ENCODE results near the gene PLD6. TPM values are rescaled to one million over a fixed set of nuclear protein-coding genes. Genes with fewer than 3 reads are reported as not detected.
"Not testable (repeated sequence)": the region's sequence is repeated elsewhere in the genome, so short reads cannot be mapped to it uniquely, and the experiment has no call there.

Gene PLD6, protein sequence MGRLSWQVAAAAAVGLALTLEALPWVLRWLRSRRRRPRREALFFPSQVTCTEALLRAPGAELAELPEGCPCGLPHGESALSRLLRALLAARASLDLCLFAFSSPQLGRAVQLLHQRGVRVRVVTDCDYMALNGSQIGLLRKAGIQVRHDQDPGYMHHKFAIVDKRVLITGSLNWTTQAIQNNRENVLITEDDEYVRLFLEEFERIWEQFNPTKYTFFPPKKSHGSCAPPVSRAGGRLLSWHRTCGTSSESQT
- total RNA-seq, result 10 to 100 TPM; 22.2 to 23.0 TPM

DNA sequence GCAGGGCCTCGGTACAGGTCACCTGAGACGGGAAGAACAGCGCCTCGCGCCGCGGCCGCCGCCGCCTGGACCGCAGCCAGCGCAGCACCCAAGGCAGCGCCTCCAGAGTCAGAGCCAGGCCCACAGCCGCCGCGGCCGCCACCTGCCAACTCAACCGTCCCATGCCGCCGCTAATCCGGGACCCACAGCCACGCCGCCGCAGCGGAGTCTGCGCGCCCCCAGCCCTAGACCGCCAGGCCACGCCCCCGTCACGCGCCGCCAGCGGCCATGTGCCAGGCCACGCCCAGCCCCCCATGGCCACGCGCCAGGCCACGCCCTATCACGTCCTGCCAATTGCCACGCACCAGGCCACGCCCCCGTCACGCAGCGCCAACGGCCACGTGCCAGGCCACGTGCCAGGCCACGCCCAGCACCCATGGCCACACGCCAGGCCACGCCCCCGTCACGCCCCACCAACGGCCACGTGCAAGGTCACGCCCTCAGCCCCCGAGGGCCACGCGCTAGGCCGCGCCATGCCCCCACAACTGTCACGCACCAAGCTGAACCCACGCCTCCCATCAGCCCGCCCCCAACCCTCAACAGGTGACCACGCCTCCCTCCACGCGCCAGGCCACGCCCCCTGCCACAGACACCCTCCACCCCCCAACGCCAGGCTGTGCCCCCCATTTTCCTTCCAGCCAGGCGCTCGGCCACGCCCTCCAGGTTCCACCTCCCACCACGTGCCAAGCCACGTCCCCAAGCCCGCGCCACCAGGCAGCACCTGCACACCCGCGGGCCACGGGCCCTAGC is at the start of gene PLD6:
Gene PLD6, minus strand, starts transcription at position 210 of the 789 bp plus-strand sequence. Its CDS starts 47 bp downstream, at position 163.
- POLR2A ChIA-PET, result interaction anchor here (0.7 kb wide), 1 partner anchor 8 kb away, joined by 3 read pairs; no protein-coding TSS in a partner anchor
- CTCF ChIA-PET, result interaction anchor here (0.5 to 1.6 kb wide), 3 partner anchors 13 to 64 kb away, joined by 3 read pairs; no protein-coding TSS in a partner anchor

DNA sequence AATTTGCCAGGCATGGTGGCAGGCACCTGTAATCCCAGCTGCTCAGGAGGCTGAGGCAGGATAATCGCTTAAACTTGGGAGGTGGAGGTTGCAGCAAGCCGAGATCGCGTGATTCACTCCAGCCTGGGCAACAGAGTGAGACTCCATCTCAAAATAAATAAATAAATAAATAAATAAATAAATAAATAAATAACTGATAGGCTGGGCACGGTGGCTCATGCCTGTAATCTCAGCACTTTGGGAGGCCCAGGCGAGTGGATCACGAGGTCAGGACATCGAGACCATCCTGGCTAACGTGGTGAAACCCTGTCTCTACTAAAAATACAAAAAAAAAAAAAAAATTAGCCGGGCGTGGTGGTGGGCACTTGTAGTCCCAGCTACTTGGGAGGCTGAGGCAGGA is 49.6 kb upstream of the PLD6 start:
- CTCF ChIA-PET, result interaction anchor here (0.6 kb wide), 1 partner anchor 31 kb away, joined by 3 read pairs; no protein-coding TSS in a partner anchor
- POLR2A ChIA-PET, result not testable (repeated sequence)

DNA sequence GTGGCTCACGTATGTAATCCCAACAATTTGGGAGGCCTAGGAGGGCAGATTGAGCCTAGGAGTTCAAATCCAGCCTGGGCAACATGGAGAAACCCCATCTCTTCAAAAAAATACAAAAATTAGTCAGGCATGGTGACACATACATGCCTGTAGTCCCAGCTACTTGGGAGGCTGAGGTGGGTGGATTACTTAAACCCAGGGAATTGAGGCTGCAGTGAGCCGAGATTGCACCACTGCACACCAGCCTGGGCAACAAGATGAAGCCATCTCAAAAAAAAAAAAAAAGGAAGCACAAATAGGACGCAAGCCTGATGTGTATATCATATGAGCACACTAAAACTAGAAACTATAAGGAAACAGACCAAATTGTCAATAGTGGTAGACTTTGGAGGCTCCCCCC is 47.9 kb upstream of the PLD6 start:
- ChIA-PET POLR2A (interaction anchor here (0.6 kb wide), 1 partner anchor 1014 kb away, joined by 3 read pairs; no protein-coding TSS in a partner anchor), CTCF (no interaction called here)

DNA sequence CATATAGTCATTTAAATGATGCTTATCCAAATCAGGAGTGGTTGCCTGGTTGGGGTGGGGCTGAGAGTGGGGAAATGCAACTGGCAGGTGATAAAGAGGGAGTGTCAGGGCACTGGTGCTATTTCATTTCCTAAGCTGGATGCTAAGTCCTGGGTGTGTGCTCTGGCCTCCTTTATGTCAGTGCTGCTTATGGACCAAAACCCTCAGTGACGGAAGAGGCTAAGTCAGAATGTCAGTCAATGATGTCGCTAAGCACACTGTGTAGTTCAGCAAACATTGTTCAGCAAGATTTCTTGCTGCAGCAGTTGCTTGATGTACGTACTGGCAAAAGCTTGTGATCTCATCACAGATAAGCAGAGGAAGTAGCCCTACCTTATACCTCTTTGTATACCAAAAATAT is 47.3 kb upstream of the PLD6 start:
- CTCF ChIA-PET, result no interaction called here
- POLR2A ChIA-PET, result interaction anchor here (0.6 kb wide), 2 partner anchors 44 to 1015 kb away, joined by 3 read pairs; no protein-coding TSS in a partner anchor

DNA sequence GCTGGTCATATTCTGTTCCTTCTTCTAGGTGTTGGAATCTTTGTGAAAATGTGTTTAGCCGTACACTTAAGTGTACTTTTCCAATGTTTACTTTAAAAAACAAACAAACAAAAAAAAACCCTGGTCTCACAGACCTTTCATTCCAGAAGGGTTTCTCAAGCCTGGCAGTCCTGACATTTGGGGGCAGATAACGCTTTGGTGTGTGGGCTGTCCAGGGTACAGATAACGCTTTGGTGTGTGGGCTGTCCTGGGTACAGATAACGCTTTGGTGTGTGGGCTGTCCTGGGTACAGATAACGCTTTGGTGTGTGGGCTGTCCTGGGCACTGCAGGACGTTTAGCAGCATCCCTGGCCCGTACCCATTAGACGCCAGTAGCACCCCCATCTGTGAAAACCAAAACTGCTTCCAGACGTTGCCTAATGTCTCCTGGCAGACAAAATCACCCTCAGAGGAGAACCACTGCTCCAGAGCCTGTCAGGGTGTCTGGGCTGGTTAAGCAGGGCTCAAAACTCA is 46.1 kb upstream of the PLD6 start:
- POLR2A ChIA-PET, result no interaction called here
- CTCF ChIA-PET, result no interaction called here

DNA sequence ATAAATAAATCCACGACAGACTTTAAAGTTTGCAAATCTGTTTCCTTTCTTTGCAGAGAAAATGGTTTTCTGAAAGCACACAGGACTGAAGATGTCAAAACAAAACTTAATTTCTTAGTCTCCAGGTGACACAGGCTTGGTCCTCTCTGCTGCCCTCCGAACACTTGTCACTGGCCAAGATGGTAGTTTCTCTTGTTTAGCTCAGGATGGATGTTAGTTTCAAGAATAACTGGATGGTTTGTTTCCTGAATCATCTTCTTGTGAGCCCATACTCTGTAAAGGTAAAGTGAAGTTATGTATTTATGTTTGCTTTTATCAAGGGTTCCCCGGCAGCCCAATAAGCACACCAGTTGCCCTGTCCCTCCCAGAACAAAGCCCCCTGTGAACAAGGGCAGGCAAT is 40.7 kb upstream of the PLD6 start:
- ChIA-PET POLR2A (no interaction called here), CTCF (no interaction called here)

DNA sequence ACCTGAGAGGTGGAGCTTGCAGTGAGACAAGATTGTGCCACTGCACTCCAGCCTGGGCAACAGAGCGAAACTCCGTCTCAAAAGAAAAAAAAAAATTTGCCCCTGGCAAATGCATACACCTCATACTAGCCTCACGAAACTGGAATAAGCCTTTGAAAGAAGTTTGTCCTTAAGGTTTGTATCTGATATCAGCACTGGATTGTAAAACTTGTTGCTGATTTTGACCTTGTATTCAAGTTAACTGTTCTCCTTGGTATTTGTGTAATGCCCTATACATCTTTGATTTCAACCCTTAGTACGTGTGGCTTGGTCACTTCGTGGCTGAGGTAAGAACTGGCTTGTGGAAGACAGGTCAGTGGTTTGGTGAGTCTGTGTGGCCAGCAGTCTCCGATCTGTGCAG is 37.0 kb upstream of the PLD6 start:
- POLR2A ChIA-PET, result no interaction called here
- CTCF ChIA-PET, result no interaction called here

DNA sequence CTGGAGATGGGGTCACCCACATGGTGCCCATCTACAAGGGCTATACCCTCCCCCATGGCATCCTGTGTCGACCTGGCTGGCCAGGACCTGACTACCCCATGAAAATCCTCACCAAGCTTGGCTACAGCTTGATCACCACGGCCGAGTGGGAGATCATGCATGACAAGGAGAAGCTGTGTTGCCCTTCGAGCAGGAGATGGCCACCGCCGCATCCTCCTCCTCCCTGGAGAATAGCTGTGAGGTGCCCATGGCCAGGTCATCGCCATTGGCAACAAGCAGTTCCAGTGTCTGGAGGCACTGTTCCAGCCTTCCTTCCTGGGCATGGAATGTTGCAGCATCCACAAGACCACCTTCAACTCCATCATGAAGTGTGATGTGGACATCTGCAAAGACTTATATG is 36.1 kb upstream of the PLD6 start:
- CTCF ChIA-PET, result no interaction called here
- POLR2A ChIA-PET, result no interaction called here

DNA sequence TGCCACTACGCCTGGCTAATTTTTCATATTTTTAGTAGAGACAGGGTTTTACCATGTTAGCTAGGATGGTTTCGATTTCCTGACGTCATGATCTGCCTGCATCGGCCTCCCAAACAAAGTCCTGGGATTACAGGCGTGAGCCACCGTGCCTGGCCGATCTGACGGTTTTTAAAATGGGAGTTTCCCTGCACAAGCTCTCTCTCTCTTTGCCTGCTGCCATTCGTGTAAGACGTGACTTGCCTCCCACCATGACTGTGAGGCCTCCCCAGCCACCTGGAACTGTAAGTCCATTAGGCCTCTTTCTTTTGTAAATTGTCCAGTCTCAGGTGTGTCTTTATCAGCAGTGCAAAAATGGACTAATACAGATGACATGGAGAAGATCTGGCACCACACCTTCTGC is 35.5 kb upstream of the PLD6 start:
- POLR2A ChIA-PET, result no interaction called here
- CTCF ChIA-PET, result no interaction called here

DNA sequence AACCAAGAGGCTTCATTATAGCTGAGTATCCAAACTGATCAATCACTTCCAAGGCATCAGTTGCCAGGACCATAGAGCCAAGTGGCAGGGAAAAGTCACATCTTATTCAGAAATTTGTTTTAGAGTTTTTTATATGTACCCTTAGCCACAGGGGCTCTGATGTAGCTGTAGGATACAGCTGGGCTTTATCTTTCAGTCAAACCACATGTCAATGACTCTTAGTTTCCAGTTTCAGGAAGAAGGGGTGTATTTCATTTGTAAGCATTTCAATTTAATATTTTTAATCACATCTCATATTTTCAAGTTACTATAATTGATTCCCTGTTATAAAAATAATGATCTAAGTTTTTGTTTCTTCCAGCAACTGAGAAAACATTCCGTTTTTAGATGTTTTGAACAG is 33.7 kb upstream of the PLD6 start:
- CTCF ChIA-PET, result interaction anchor here (0.6 kb wide), 2 partner anchors 20 to 118 kb away, joined by 3 read pairs; no protein-coding TSS in a partner anchor

DNA sequence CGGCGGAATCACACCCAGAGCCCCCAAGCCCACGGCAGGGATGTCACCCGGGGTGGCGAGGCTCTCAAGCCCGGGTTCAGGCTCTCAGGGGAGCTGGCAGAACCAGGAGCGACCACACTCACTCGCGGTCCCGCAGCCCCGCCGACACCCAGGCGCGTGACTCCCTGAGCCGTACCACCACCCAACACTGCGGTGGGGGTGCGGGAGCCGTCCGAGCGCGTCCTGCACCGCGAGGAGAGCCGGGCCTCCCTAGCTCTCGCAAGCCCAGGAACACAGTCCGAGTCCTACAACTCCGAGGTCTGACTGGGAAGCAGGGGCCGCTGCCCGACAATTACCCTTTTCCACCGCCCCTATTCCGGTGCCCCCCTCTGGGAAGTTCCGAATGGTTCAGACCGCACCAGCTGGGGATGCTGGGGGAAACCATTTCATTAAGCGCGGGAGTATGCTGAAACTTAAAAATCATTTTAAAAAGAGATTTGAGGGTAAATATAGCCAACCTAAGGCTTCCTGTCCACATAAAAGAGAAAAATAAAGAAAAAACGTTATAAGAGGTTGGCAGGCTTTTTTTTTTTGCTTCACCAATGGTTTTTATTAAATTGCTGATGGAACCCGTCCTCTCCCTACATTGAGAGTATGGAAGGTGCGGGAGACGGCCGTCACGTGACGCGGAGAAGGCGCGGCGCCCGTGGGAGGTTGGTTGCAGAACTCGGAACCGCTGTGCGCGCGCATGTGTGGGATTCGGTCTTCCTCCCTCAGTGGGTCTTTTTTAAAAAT is 31.1 kb upstream of the PLD6 start, which contains the start of gene FLCN:
Gene FLCN, minus strand, starts transcription at position 143 of the 774 bp plus-strand sequence. CDS start 9,031 bp downstream, outside the sequence.
- ChIA-PET CTCF (interaction anchor here (1.0 kb wide), 1 partner anchor 95 kb away, joined by 3 read pairs; no protein-coding TSS in a partner anchor), POLR2A (interaction anchor here (0.6 kb wide), 1 partner anchor 87 kb away, joined by 3 read pairs; no protein-coding TSS in a partner anchor)

More for the DNA sequence above, 33.7 kb upstream of the PLD6 start:
- POLR2A ChIA-PET, result no interaction called here

DNA sequence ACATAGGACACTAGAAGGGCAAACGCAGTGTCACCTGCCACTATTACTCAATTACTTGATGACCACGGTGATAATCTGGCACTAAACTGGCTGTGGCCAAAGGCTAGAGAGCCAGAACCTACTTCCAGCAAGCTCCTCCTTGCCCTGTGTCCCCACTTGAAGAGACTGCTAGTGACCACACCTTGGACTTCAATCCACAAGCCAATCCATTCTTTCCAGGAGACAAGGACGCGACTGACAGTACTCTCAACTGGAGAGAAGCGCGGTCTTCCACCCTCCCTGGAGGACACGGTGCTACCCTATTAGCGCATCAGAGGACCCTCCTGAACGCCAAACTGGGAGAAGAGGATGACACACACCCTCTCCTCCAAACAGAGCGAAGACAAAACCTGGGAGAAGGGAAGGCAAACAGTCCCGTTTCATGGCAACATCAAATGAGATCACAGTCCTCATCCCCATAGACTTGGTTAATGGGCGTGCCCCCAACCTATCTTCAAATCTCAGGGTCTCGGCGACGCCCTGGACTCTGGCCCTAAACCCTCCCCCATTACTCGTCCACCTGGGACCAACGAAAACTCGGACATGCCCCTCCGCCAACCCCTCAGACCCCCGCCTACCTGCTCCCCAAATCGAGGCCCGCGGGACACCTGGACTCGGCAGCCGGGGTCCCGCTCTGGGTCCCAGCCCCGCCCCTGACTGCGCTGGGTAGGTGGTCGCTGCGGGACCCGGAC is 30.3 kb upstream of the PLD6 start:
- CTCF ChIA-PET, result interaction anchor here (0.7 kb wide), 1 partner anchor 42 kb away, joined by 3 read pairs; no protein-coding TSS in a partner anchor
- POLR2A ChIA-PET, result interaction anchor here (1.2 kb wide), 1 partner anchor 44 kb away, joined by 7 read pairs; no protein-coding TSS in a partner anchor

DNA sequence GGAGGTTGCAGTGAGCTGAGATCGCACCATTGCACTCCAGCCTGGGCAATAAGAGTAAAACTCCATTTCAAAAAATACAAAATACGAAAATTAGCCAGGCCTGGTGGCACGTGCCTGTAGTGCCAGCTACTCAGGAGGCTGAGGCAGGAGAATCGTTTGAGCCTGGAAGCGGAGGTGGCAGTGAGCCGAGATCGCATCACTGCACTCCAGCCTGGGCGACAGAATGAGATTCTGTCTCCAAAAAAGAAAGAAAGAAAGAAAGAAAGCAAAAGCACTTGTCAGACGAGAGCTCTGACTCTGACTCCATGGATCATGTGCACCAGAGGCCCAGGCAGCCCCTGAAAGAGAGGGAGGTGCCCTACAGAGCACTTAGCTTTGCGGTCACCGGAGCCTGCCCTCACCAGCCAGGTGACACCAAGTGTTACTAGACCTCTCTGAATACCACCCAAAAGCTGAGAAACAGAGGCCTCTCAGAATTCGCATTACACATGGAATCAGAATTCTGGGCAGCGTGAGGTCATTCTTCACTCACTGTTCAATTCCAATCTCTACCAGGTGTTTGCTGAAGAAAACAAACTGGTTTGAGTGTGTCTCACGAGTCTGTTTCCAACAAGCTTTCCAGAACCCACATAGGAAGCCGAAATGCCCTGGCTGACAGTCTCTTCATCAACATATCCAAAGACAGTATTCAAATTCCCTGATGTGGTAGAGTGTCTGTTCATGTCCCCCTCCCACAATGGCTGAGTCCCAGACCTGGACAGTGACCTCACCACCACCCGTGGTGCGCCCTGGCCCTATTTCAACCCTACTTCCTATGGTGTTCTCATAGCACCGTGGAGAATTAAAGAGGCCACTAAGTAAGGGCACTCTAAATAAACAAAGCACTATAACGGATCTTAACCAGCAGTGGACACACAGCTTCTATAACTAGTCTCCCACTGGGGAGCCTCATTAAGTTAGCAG is 29.4 kb upstream of the PLD6 start:
- ChIA-PET POLR2A (interaction anchor here (1.2 kb wide), 1 partner anchor 45 kb away, joined by 7 read pairs; no protein-coding TSS in a partner anchor), CTCF (interaction anchor here (0.7 to 0.9 kb wide), 2 partner anchors 43 to 235 kb away, joined by 3 to 6 read pairs; no protein-coding TSS in a partner anchor)

DNA sequence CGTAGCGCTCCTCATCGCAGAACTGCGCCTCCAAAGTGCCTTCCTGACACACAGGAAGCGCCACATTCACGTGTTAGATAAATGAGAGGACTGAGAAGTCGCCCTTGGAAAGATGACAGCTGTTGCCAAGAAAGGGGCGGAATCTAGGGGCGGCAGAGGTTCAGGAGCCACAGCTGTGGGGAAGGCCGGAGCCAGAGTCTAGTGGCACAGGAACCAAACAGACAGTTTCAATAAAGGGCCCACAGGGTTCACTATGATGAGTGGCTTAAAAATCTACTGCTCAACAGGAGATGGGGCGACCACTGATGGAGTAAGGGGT is 26.1 kb upstream of the PLD6 start:
- ChIA-PET CTCF (no interaction called here), POLR2A (no interaction called here)

DNA sequence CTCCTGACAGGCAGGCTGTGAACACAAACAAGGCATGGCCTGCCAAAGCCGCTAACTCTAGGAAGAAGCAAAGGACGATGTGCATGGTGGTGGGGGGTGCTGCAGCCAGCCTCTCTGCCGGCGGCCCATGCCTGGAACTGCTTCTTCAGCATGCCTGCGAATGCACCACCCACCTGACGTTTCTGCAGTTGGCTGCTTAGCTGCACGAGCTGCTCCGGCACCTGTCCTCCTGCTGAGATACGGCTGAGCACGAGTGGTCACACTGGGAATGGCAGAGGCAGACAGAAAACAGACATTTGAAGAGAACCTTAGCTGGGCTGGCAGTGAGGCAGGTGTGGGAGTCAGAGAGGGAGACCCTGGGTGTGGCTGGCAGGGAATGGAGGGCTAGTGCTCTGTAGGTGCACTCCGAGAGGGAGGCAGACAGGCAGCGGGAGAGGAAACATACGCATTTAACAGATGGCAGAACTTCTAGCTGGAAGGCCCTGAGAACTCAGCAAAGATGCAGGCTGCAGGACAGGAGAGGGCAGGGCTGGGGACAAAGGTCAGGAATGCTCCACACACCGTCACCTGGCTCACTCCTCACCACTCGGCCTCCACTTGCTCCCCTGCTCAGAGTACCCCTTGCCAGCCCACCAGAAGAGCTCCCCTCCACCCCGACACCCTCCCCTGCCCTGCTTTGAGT is 25.6 kb upstream of the PLD6 start:
- ChIA-PET CTCF (no interaction called here), POLR2A (no interaction called here)

DNA sequence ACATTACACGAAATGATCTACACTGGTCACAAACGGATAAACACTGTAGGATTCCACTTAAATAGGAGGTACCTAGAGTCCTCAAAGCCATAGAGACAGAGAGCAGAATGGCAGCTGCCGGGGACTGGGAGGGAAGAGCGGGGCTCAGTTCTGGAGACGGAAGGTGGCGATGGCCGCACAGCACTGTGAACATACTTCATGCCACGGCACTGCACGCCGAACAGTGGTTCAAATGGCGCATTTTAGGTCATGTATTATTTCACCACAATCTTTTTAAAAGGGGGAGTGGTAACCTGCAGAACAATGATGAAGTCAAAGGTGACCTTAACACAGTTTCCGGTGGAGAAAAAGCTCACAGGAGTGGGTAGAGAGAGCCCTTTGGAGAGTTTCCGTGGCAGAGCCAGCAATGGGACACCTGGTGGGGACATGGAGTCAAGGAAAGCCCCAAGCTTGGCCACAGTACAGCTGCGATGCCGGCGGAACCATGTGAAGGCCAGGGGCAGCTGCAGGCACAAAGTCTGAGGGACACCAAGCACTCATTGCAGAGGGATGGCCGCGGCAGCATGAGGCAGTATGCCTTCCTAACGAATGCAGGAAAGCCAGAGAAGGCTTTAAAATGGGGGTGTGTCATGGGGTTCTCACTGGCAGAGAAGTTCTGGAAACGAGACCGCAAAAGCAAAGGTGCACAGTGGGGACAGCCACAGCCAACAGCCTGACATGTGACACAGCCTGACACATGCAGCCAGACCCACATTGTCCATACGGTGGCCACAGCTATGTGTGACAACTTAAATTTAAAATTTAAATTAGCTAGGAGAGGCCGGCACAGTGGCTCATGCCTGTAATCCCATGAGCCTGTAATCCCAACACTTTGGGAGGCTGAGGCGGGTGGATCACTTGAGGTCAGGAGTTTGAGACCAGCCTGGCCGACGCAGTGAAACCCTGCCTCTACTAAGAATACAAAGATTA is 23.6 kb upstream of the PLD6 start:
- ChIA-PET POLR2A (interaction anchor here (0.5 kb wide), 1 partner anchor 19 kb away, joined by 3 read pairs; no protein-coding TSS in a partner anchor), CTCF (no interaction called here)

All from activated CD8-positive, alpha-beta memory T cell treated with anti-CD3 and anti-CD28 coated beads for 36 hours (primary cell).